Thoracic aorta (tissue), 2 donors: ENCODE results near the gene TIGIT. TPM values are rescaled to one million over a fixed set of nuclear protein-coding genes. Genes with fewer than 3 reads are reported as not detected.

ENCODE experiments used
- ATAC-seq: fragments of 150-250 bp; one replicate; pipeline ENCODE4 v1.8.0; 2017; ENCODE audit warnings: low read depth; ENCODE audit not compliant: insufficient number of reproducible peaks, low FRiP score
- DNase-seq: peaks from one replicate; pipeline ENCODE4 v3.0.0-alpha.2; 2020; ENCODE audit warnings: low spot score
- H3K27ac ChIP-seq, 2 donors: fragments of 200-600 bp; sonication (generic); 1 replicate in 1 of 2; 2 replicates in 1 of 2; pipeline ENCODE4 v1.5.1; 2016; ENCODE audit warnings: mild to moderate bottlenecking in 2 of 2, moderate library complexity in 2 of 2
- H3K27me3 ChIP-seq: fragments of 200-600 bp; sonication (generic); replicated peaks from 2 replicates; pipeline ENCODE4 v1.6.0; 2016; ENCODE audit warnings: mild to moderate bottlenecking; ENCODE audit not compliant: insufficient read depth
- H3K36me3 ChIP-seq: fragments of 200-600 bp; sonication (generic); one replicate; pipeline ENCODE4 v1.5.1; 2016
- H3K4me1 ChIP-seq, 2 donors: fragments of 200-600 bp; sonication (generic); 1 replicate in 1 of 2; 2 replicates in 1 of 2; pipeline versions ENCODE4 v1.5.1 to v1.6.0; 2016; ENCODE audit warnings: low read depth in 2 of 2, mild to moderate bottlenecking in 1 of 2; ENCODE audit not compliant: control insufficient read depth in 1 of 2
- H3K4me3 ChIP-seq: fragments of 200-600 bp; sonication (generic); 2 replicates; pipeline ENCODE4 v1.5.1; 2016; ENCODE audit warnings: mild to moderate bottlenecking
- H3K9me3 ChIP-seq: fragments of 200-600 bp; sonication (generic); 2 replicates; pipeline ENCODE4 v1.5.1; 2016
- CTCF ChIP-seq: fragments of 200-600 bp; sonication (generic); IDR thresholded peaks from one replicate; pipeline ENCODE4 v1.5.1; 2019; ENCODE audit warnings: antibody characterized with exemption
- total RNA-seq, 2 donors: library from RNA; depleted of rRNA; stranded (reverse); fragments of >200 nt; gene quantifications; one replicate each; pipeline versions ENCODE4 v1.1.0 to v1.2.3, GENCODE V29; 2016

Gene TIGIT
- under 1 TPM; 0.14 to 0.21 TPM for total RNA-seq

GRCh38 chr3:114293838-114294535 is at the start of gene TIGIT:
TSS of gene TIGIT (plus strand) at chr3:114294028. CDS start at chr3:114294062, 34 bp downstream.
- ATAC-seq (no peak), DNase-seq (no peak)
- Histone ChIP-seq H3K4me1 (peaks cover 0 to 10% of the 10 kb centered on the region in 2 donors), H3K9me3 (no peaks in the 10 kb centered on the region), H3K4me3 (no peak within 1 kb of the TSS), H3K36me3 (no peaks in the 10 kb centered on the region), H3K27me3 (no peaks in the 10 kb centered on the region), H3K27ac (no peak within 1 kb of the TSS)
- no peak for TF ChIP-seq CTCF

- DNase-seq, result no peak
- H3K9me3 ChIP-seq, result no peaks in the 10 kb centered on the region
- H3K4me1 ChIP-seq, result no peaks in the 10 kb centered on the region
- H3K27me3 ChIP-seq, result no peaks in the 10 kb centered on the region
- no peak overlapping the region for H3K4me3 ChIP-seq
- no peaks in the 10 kb centered on the region for H3K36me3 ChIP-seq
- H3K27ac ChIP-seq, result no peak overlapping the region
- TF ChIP-seq CTCF, result no peak
- ATAC-seq, result no peak
Observed at GRCh38 chr3:114252954-114253353, 40.9 kb upstream of the TIGIT start.

GRCh38 chr3:114253505-114253904 is 40.3 kb upstream of the TIGIT start:
- DNase-seq (no peak), ATAC-seq (no peak)
- Histone ChIP-seq H3K36me3 (no peaks in the 10 kb centered on the region), H3K27me3 (no peaks in the 10 kb centered on the region), H3K27ac (no peak overlapping the region), H3K4me3 (no peak overlapping the region), H3K4me1 (no peaks in the 10 kb centered on the region), H3K9me3 (no peaks in the 10 kb centered on the region)
- no peak for TF ChIP-seq CTCF

- ATAC-seq (no peak), DNase-seq (no peak)
- Histone ChIP-seq H3K27me3 (no peaks in the 10 kb centered on the region), H3K9me3 (no peaks in the 10 kb centered on the region), H3K4me1 (no peaks in the 10 kb centered on the region), H3K27ac (no peak overlapping the region), H3K36me3 (no peaks in the 10 kb centered on the region), H3K4me3 (no peak overlapping the region)
- TF ChIP-seq CTCF, result no peak
Observed at GRCh38 chr3:114259566-114259965, 34.3 kb upstream of the TIGIT start.

- DNase-seq (no peak), ATAC-seq (no peak)
- Histone ChIP-seq H3K9me3 (no peaks in the 10 kb centered on the region), H3K27ac (no peak overlapping the region), H3K4me3 (no peak overlapping the region), H3K27me3 (no peaks in the 10 kb centered on the region), H3K36me3 (no peaks in the 10 kb centered on the region), H3K4me1 (no peaks in the 10 kb centered on the region)
- TF ChIP-seq CTCF, result no peak
Observed at GRCh38 chr3:114260152-114260551, 33.7 kb upstream of the TIGIT start.
